ENCODE data around the gene ZBED1. TPM values are rescaled to one million over a fixed set of nuclear protein-coding genes. Genes with fewer than 3 reads are reported as not detected.
"Not testable (repeated sequence)": the region's sequence is repeated elsewhere in the genome, so short reads cannot be mapped to it uniquely, and the experiment has no call there.

Gene ZBED1
- polyA plus RNA-seq, 1 donor from 2014 or later, result 43.2 TPM

DNA sequence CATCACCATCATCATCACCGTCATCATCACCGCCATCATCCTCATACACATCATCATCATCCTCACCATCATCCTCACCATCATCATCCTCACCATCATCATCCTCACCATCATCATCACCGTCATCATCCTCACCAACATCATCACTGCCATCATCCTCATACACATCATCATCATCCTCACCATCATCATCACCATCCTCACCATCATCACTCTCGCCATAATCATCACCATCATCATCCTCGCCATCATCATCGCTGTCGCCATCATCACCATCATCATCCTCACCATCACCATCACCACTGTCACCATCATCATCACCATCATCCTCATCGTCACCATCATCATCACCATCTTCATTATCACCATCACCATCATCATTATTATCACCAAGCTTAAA lies 19.8 kb upstream of the ZBED1 start:
- no peaks in the 10 kb centered on the region for H3K9me2 ChIP-seq (ENCODE audit: insufficient read depth, low read length)
- H4K20me1 ChIP-seq (ENCODE audit: insufficient read depth), result no peaks in the 10 kb centered on the region
- no peaks in the 10 kb centered on the region for H3K9me3 ChIP-seq (ENCODE audit: low read length)
- H2AFZ ChIP-seq (ENCODE audit: low read depth, low read length), result no peak overlapping the region
- H3K9ac ChIP-seq (ENCODE audit: low read length), result no peak overlapping the region
- H3K4me3 ChIP-seq (ENCODE audit: low read length), result no peak overlapping the region
- no peaks in the 10 kb centered on the region for H3K36me3 ChIP-seq (ENCODE audit: insufficient read depth, low read length)
- no peak overlapping the region for H3K27ac ChIP-seq (ENCODE audit: low read length)
- H3K27me3 ChIP-seq (ENCODE audit: insufficient read depth, low read depth, low read length), result no peaks in the 10 kb centered on the region
- no peaks in the 10 kb centered on the region for H3K79me2 ChIP-seq (replicated peaks; ENCODE audit: insufficient read depth, low read length)
- no peaks in the 10 kb centered on the region for H3F3A ChIP-seq (ENCODE audit: insufficient read depth, low read length, poor library complexity, severe bottlenecking)
- no peak overlapping the region for H3K4me2 ChIP-seq (ENCODE audit: low read length)
- TF ChIP-seq SMC3 (conservative IDR thresholded peaks at IDR 0.05; ENCODE audit: poor library complexity), result no peak
- no peak for TF ChIP-seq POLR2AphosphoS5 (IDR thresholded peaks at IDR 0.05)
- TF ChIP-seq EP300 (conservative IDR thresholded peaks at IDR 0.05; ENCODE audit: poor library complexity, severe bottlenecking), result no peak
- TF ChIP-seq, protein P1, sequence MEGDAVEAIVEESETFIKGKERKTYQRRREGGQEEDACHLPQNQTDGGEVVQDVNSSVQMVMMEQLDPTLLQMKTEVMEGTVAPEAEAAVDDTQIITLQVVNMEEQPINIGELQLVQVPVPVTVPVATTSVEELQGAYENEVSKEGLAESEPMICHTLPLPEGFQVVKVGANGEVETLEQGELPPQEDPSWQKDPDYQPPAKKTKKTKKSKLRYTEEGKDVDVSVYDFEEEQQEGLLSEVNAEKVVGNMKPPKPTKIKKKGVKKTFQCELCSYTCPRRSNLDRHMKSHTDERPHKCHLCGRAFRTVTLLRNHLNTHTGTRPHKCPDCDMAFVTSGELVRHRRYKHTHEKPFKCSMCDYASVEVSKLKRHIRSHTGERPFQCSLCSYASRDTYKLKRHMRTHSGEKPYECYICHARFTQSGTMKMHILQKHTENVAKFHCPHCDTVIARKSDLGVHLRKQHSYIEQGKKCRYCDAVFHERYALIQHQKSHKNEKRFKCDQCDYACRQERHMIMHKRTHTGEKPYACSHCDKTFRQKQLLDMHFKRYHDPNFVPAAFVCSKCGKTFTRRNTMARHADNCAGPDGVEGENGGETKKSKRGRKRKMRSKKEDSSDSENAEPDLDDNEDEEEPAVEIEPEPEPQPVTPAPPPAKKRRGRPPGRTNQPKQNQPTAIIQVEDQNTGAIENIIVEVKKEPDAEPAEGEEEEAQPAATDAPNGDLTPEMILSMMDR (IDR thresholded peaks at IDR 0.05; ENCODE audit: poor library complexity, severe bottlenecking), result no peak
- no peak for TF ChIP-seq MXI1 (conservative IDR thresholded peaks at IDR 0.05; ENCODE audit: poor library complexity, severe bottlenecking)
- TF ChIP-seq RAD21 (conservative IDR thresholded peaks at IDR 0.05), result no peak
- TF ChIP-seq EZH2 (IDR thresholded peaks at IDR 0.05; ENCODE audit: borderline replicate concordance, insufficient read depth, low read length, poor library complexity, severe bottlenecking), result no peak
- no peak for TF ChIP-seq TAF1 (IDR thresholded peaks at IDR 0.05; ENCODE audit: low read depth)
- TF ChIP-seq REST (IDR thresholded peaks at IDR 0.05; ENCODE audit: borderline replicate concordance), result no peak

- not testable (repeated sequence) for H3K9ac ChIP-seq (ENCODE audit: low read length)
Observed at GRCh38 chrX:2519638-2520037, 18.9 kb upstream of the ZBED1 start.

DNA sequence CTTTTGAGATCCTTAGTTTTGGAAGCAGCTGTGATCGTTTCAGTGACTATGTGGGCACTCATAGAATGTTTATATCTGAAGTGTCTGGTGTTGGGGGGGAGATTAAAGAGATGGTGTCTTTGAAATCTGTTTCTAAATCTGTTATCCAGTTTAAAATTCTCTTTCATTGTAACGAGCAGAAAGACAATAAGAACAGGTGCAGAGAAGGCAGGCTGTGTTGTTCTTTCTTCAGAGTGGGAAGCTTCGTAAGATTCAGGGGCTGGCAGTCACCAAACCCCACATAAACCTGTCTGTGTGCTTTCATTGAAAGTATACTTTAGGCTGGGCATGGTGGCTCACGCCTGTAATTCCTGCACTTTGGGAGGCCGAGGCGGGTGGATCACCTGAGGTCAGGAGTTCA lies 16.3 kb upstream of the ZBED1 start:
- Histone ChIP-seq H3K79me2 (replicated peaks; ENCODE audit: insufficient read depth, low read length) (no peaks in the 10 kb centered on the region), H3K9me2 (ENCODE audit: insufficient read depth, low read length) (no peaks in the 10 kb centered on the region), H3K9me3 (ENCODE audit: low read length) (no peaks in the 10 kb centered on the region), H2AFZ (ENCODE audit: low read depth, low read length) (peak overlapping the region; percentile 2), H3K9ac (ENCODE audit: low read length) (no peak overlapping the region), H4K20me1 (ENCODE audit: insufficient read depth) (no peaks in the 10 kb centered on the region), H3K4me2 (ENCODE audit: low read length) (no peak overlapping the region), H3K4me3 (ENCODE audit: low read length) (no peak overlapping the region), H3K27ac (ENCODE audit: low read length) (no peak overlapping the region), H3K36me3 (ENCODE audit: insufficient read depth, low read length) (no peaks in the 10 kb centered on the region), H3K27me3 (ENCODE audit: insufficient read depth, low read depth, low read length) (no peaks in the 10 kb centered on the region), H3F3A (ENCODE audit: insufficient read depth, low read length, poor library complexity, severe bottlenecking) (no peaks in the 10 kb centered on the region)
- no peak for TF ChIP-seq REST (IDR thresholded peaks at IDR 0.05; ENCODE audit: borderline replicate concordance)
- TF ChIP-seq, protein P1 (IDR thresholded peaks at IDR 0.05; ENCODE audit: poor library complexity, severe bottlenecking), result no peak

More at GRCh38 chrX:2519638-2520037, 18.9 kb upstream of the ZBED1 start:
- H3K36me3 ChIP-seq (ENCODE audit: insufficient read depth, low read length); H3K27me3 ChIP-seq (ENCODE audit: insufficient read depth, low read depth, low read length); H3K9me3 ChIP-seq (ENCODE audit: low read length); H3K4me3 ChIP-seq (ENCODE audit: low read length); H3K79me2 ChIP-seq (replicated peaks; ENCODE audit: insufficient read depth, low read length); H4K20me1 ChIP-seq (ENCODE audit: insufficient read depth); H3K27ac ChIP-seq (ENCODE audit: low read length); H3K4me2 ChIP-seq (ENCODE audit: low read length); H3F3A ChIP-seq (ENCODE audit: insufficient read depth, low read length, poor library complexity, severe bottlenecking); H3K9me2 ChIP-seq (ENCODE audit: insufficient read depth, low read length); H2AFZ ChIP-seq (ENCODE audit: low read depth, low read length): not testable (repeated sequence)

All from neural cell (in vitro differentiated cells).